Brain microvascular endothelial cell (primary cell): ENCODE data around the gene MED12.
A peak's percentile ranks its signal among the peaks of the same experiment; 100 is the strongest.

Experiments
- DNase-seq: peaks from one replicate; pipeline ENCODE4 v3.0.0-alpha.2; 2020
- H3K27ac ChIP-seq: fragments of 250-450 bp; sonication (Bioruptor Pico); 2 replicates; pipeline ENCODE4 v1.5.1; 2020; ENCODE audit warnings: mild to moderate bottlenecking, moderate library complexity
- H3K27me3 ChIP-seq: fragments of 250-450 bp; sonication (Bioruptor Pico); replicated peaks from 2 replicates; pipeline ENCODE4 v1.5.1; 2020; ENCODE audit warnings: mild to moderate bottlenecking
- H3K36me3 ChIP-seq: fragments of 250-450 bp; sonication (Bioruptor Pico); replicated peaks from 2 replicates; pipeline ENCODE4 v1.5.1; 2020; ENCODE audit warnings: mild to moderate bottlenecking
- H3K4me3 ChIP-seq: 2 replicates; pipeline ENCODE4 v1.5.1; 2011; ENCODE audit warnings: low read depth, mild to moderate bottlenecking, control low read depth, low read length, moderate library complexity
- CTCF ChIP-seq: IDR thresholded peaks from 2 replicates; pipeline ENCODE4 v1.5.1; 2011; ENCODE audit warnings: low read depth, mild to moderate bottlenecking, moderate library complexity, low read length, control low read depth, inconsistent platforms; ENCODE audit errors: missing control alignments
- in situ Hi-C: cut with HindIII; loops from 2 replicates; pipeline ENCODE4 v1.10.0; 2017; ENCODE audit warnings: low sequenced_read_pairs, low pct_ligation_motif_present

Gene MED12

DNA sequence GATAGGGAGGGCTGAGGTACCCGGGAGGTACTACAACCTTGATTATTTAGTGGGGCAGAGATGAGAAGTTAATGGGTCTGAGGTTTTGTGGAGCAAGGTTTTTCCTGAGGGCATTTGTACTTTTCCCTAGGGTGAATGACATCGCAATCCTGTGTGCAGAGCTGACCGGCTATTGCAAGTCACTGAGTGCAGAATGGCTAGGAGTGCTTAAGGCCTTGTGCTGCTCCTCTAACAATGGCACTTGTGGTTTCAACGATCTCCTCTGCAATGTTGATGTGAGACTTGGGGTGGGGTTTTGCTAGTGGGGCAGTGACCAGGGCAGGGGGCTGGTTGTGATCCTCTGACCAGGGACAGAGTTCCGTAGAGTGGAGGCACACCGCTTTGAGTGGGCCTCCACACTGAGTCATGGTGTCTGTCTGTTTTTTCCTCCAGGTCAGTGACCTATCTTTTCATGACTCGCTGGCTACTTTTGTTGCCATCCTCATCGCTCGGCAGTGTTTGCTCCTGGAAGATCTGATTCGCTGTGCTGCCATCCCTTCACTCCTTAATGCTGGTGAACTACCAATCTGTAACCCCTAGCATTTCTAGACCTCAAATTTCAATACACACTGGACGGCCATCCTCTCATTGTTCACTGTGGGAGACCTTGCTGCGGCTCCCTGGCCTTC, 9.9 kb downstream of the MED12 start:
- Histone ChIP-seq H3K36me3 (peaks cover 32% of the 10 kb centered on the region), H3K4me3 (no peak overlapping the region), H3K27ac (no peak overlapping the region), H3K27me3 (no peaks in the 10 kb centered on the region)
- in situ Hi-C loops, result no loop called here
- no peak for DNase-seq
- no peak for TF ChIP-seq CTCF

- in situ Hi-C loops, result no loop called here
- peak; percentile 36 for DNase-seq
- H3K27me3 ChIP-seq, result no peaks in the 10 kb centered on the region
- no peak overlapping the region for H3K4me3 ChIP-seq
- peak; percentile 88 for TF ChIP-seq CTCF
- H3K36me3 ChIP-seq, result peaks cover 32% of the 10 kb centered on the region
- no peak overlapping the region for H3K27ac ChIP-seq
Observed at GRCh38 chrX:71128915-71129765, 10.7 kb downstream of the MED12 start.

GRCh38 chrX:71131510-71131909, 13.1 kb downstream of the MED12 start:
- no peaks in the 10 kb centered on the region for H3K27me3 ChIP-seq
- TF ChIP-seq CTCF, result no peak
- no peak for DNase-seq
- in situ Hi-C loops, result no loop called here
- no peak overlapping the region for H3K4me3 ChIP-seq
- peaks cover 29% of the 10 kb centered on the region for H3K36me3 ChIP-seq
- H3K27ac ChIP-seq, result no peak overlapping the region

GRCh38 chrX:71140440-71140839, 22.0 kb downstream of the MED12 start:
- in situ Hi-C loops, result no loop called here
- H3K36me3 ChIP-seq, result peaks cover 7% of the 10 kb centered on the region

GRCh38 chrX:71143508-71143907, 25.1 kb downstream of the MED12 start:
- no peak overlapping the region for H3K27ac ChIP-seq
- no peak for DNase-seq

More at GRCh38 chrX:71140440-71140839, 22.0 kb downstream of the MED12 start:
- Histone ChIP-seq H3K27ac (no peak overlapping the region), H3K4me3 (no peak overlapping the region), H3K27me3 (no peaks in the 10 kb centered on the region)
- TF ChIP-seq CTCF, result no peak
- DNase-seq, result no peak

More at GRCh38 chrX:71143508-71143907, 25.1 kb downstream of the MED12 start:
- H3K4me3 ChIP-seq, result no peak overlapping the region
- in situ Hi-C loops, result no loop called here
- H3K27me3 ChIP-seq, result no peaks in the 10 kb centered on the region
- peaks cover 2% of the 10 kb centered on the region for H3K36me3 ChIP-seq
- no peak for TF ChIP-seq CTCF
